Loucy (cell line): ENCODE data around the gene RFX3.

Experiments
- CTCF ChIP-seq: fragments of 200-600 bp; sonication (generic); conservative IDR thresholded peaks from 2 replicates; pipeline ENCODE4 v1.5.1; 2014; ENCODE audit warnings: mild to moderate bottlenecking, antibody characterized with exemption, low read length
- EZH2phosphoT487 ChIP-seq: fragments of 200-600 bp; IDR thresholded peaks from 2 replicates; pipeline ENCODE4 v1.6.1; 2018; ENCODE audit warnings: antibody characterized with exemption, mild to moderate bottlenecking, moderate library complexity, borderline replicate concordance

GRCh38 chr9:3261484-3261883 is 264.3 kb downstream of the RFX3 start:
- TF ChIP-seq CTCF (no peak), EZH2phosphoT487 (no peak)
